Middle frontal gyrus (tissue), 1 donor: ENCODE measurements around the gene PODXL2.
"Not testable (repeated sequence)": the region's sequence is repeated elsewhere in the genome, so short reads cannot be mapped to it uniquely, and the experiment has no call there.

Experiments
- DNase-seq: peaks from one replicate; pipeline ENCODE4 v3.0.0-alpha.2; 2015; ENCODE audit warnings: low spot score; ENCODE audit errors: extremely low spot score

Gene PODXL2

GRCh38 chr3:127604546-127605165 is 24.3 kb upstream of the PODXL2 start:
- no peak for DNase-seq

GRCh38 chr3:127605547-127605946 is 23.4 kb upstream of the PODXL2 start:
- DNase-seq = not testable (repeated sequence)

GRCh38 chr3:127606086-127606805 is 22.7 kb upstream of the PODXL2 start:
- DNase-seq = no peak

GRCh38 chr3:127606981-127607595 is 21.9 kb upstream of the PODXL2 start:
- DNase-seq = no peak

GRCh38 chr3:127607675-127608361 is 21.2 kb upstream of the PODXL2 start:
- no peak for DNase-seq

- DNase-seq = no peak
These were observed 20.6 kb upstream of the PODXL2 start for GRCh38 chr3:127608362-127608718.

- DNase-seq = no peak
These were observed 18.9 kb upstream of the PODXL2 start for GRCh38 chr3:127610105-127610504.

- no peak for DNase-seq
These were observed 17.7 kb upstream of the PODXL2 start for GRCh38 chr3:127611251-127611650.

GRCh38 chr3:127612966-127613365 is 16.0 kb upstream of the PODXL2 start:
- no peak for DNase-seq

- no peak for DNase-seq
These were observed 15.6 kb upstream of the PODXL2 start for GRCh38 chr3:127613406-127613805.

GRCh38 chr3:127614928-127615589 is 13.9 kb upstream of the PODXL2 start:
- DNase-seq = no peak

GRCh38 chr3:127615631-127616305 is 13.2 kb upstream of the PODXL2 start:
- DNase-seq = no peak

- no peak for DNase-seq
These were observed 12.0 kb upstream of the PODXL2 start for GRCh38 chr3:127616836-127617605.

GRCh38 chr3:127618891-127619290 is 10.1 kb upstream of the PODXL2 start:
- DNase-seq = no peak

- no peak for DNase-seq
These were observed 8.2 kb upstream of the PODXL2 start for GRCh38 chr3:127620637-127621375.

- DNase-seq = no peak
These were observed 7.0 kb upstream of the PODXL2 start for GRCh38 chr3:127622031-127622430.

- DNase-seq = no peak
These were observed 6.0 kb upstream of the PODXL2 start for GRCh38 chr3:127622772-127623576.

GRCh38 chr3:127624063-127624462 is 4.9 kb upstream of the PODXL2 start:
- no peak for DNase-seq

- DNase-seq = no peak
These were observed 3.2 kb upstream of the PODXL2 start for GRCh38 chr3:127625821-127626220.
